Fibroblast of mammary gland (primary cell): ENCODE measurements around the gene ETS1.
A peak's percentile ranks its signal among the peaks of the same experiment; 100 is the strongest.

Experiments
- DNase-seq: peaks from one replicate; pipeline ENCODE4 v3.0.0-alpha.2; 2010; ENCODE audit warnings: low read depth
- H3K4me3 ChIP-seq: 2 replicates; pipeline ENCODE4 v1.5.1; 2011; ENCODE audit warnings: low read depth, mild to moderate bottlenecking, low read length, moderate library complexity; ENCODE audit not compliant: control insufficient read depth
- TF ChIP-seq, protein P1 (sequence below): conservative IDR thresholded peaks from 2 replicates; pipeline ENCODE4 v1.5.1; 2011; ENCODE audit warnings: low read depth, low read length, inconsistent platforms; ENCODE audit not compliant: control insufficient read depth, insufficient read depth

ETS1 gene

DNA sequence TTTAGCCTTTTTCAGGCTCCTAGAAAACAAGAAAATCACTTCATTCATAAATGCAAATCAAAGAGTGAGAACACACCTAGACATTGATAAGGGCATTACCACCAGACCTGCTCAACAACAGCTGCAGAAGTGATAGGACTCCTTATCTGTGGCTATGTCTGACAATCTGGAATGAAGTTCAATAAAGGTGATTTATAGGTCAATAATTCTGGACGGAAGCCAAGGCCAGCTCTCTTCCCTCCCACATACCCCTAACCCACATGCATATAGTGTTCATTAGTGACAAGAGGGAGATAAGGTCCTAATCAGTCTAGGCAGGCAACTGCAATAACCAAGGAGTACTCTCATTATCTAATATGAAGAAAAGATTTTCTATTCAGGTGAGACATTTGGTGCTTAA, 111.3 kb downstream of the ETS1 start:
- no peak for DNase-seq
- TF ChIP-seq, protein P1, sequence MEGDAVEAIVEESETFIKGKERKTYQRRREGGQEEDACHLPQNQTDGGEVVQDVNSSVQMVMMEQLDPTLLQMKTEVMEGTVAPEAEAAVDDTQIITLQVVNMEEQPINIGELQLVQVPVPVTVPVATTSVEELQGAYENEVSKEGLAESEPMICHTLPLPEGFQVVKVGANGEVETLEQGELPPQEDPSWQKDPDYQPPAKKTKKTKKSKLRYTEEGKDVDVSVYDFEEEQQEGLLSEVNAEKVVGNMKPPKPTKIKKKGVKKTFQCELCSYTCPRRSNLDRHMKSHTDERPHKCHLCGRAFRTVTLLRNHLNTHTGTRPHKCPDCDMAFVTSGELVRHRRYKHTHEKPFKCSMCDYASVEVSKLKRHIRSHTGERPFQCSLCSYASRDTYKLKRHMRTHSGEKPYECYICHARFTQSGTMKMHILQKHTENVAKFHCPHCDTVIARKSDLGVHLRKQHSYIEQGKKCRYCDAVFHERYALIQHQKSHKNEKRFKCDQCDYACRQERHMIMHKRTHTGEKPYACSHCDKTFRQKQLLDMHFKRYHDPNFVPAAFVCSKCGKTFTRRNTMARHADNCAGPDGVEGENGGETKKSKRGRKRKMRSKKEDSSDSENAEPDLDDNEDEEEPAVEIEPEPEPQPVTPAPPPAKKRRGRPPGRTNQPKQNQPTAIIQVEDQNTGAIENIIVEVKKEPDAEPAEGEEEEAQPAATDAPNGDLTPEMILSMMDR: no peak
- no peak overlapping the region for H3K4me3 ChIP-seq

DNA sequence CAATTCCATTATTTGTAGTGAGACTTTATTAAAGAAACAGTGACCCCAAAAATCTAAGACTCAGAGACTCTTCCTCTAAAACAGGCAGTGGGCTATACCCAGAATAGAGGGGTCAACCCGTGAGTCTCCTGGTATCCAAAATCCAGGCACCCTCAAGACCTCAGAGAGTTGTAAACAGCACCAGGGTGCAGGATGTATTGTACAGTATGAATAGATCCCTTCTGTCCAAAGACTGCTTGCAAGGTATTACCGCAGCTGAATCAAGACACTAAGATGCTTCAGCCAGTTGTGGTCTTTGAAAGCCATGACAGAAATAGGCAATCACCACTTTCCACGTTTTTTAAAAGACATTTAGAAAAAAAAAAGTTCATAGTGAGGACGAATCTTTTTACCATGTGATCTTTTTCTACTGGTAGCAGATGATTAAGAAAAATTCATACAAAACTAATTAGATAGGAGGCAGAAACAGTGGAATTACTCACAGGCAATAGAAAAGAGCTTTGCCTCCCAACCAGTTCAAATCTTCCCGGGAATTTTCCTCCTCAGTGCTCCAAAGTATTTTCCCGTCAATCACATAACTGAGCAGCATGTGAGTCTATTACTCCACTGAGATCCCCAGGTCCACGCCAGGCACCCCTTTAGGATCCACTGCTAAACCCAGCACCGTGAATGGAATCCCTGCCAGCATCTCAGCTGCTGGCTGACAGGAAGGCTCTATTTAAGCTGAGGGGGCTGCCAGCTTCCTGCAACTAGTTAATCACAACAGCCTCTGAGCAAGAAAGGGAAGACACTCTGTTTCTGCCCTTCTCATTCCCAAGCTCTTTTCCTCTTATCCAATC, 113.1 kb downstream of the ETS1 start:
- no peak for DNase-seq
- TF ChIP-seq, protein P1: no peak
- H3K4me3 ChIP-seq: no peak overlapping the region

DNA sequence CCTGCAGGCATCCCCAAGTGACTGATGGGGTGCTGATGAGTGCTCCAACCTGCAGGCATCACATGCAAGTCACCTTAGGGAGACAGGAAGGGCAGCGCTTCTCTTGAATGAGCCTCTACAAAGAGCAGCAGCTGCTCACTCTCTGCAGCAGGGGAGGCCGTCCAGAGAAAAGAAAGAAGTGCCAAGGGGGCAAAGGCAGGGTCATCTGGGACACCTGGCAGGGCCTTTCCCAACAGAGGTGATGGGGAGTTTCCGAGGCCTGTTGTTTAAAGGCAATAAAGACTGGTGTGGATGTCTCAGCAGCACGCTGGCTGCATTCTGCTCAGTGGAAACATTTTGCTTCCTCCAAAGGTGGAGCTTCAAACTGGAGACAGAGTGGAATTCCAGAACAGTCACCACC, 113.7 kb downstream of the ETS1 start:
- no peak for DNase-seq
- H3K4me3 ChIP-seq: no peak overlapping the region
- TF ChIP-seq, protein P1: no peak

DNA sequence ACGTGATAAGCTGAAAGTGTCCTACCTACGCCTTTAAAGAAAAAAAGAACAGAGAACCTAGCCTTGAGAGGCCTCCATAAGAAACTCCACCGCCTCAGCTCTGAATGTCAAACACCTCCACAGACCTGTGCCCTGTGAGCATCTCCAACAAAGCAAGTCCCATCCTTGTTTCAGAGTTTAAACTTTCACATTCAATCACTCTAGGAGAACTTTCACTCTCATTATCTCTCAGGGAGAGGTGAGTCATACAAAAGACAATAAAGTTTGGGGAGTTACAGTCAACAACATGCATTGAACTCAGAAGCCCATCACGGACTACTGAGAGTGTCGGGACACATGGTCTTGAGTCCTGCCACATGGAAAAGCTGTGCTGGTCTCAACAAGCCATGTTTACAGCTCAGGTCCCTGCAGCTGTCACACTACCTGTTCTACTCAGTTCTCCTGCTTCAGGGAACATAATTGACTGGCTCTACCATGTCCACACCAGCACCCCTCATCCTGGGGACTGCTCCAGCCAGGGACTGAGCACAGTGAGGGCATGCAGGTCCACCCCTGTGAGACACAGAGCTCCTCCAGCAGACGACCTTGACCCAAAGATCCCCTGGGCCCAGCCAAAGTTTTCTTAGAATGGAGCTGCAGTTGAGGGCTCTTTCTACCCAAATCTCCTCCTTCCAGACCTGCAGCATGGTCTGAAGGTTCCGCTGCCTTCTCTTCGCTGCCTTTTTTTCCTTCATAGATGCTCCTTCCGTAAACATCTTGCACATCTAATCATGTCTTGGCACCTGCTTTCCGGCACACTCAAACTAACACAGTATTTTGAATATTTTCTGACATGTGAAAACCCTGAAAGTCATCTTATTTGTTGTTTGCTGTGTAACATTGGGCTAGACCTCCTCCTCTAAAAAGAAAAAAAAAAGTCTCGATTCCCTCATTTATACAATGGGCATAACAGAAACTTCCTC, 114.9 kb downstream of the ETS1 start:
- TF ChIP-seq, protein P1: no peak
- H3K4me3 ChIP-seq: no peak overlapping the region
- DNase-seq: peak; percentile 84

DNA sequence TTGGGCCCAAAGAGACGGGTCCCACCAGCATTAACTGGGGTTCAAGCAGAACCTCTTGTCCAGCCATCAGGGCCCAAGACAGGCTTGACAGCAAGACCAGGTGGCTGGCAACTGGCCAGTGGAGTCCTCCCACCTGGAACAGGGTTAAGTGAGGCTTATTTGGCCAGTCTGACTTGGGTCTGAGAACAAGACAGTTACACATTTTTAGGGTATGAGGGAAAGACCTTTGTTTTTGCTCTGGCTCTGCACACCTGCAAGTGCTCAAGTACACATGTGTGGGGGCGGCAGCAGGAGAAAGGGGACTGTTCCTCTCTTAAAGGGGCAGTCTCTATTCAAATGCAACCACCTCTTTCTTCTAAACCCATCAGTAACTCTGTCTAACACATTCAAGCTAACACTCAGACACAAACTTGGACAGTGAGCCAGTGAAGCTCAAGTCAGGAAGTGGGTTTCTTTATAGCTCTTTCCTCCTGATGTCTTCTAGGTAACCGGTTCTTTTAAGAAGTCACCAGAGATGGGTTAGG, 116.2 kb downstream of the ETS1 start:
- TF ChIP-seq, protein P1: no peak
- H3K4me3 ChIP-seq: no peak overlapping the region
- DNase-seq: no peak

DNA sequence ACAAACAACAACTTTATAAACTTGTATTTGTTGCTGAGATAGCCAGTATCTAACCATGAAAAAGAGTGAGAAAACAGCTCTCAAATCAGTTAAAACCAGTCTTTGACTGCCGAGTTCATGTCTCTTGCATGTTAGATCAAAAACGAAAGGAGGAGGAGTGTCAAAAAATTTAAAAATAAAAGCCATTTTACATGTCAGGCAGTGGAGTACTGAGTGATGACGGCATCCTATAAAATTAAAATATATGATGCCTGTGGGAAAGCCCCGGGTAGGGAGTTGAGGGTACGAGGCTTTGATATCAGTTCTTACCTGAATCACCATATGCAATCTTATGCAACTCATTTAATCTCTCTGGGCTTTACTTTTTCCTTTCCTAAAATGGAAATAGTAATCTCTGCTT, 117.3 kb downstream of the ETS1 start:
- TF ChIP-seq, protein P1: no peak

More for the DNA sequence above, 117.3 kb downstream of the ETS1 start:
- DNase-seq: no peak
- H3K4me3 ChIP-seq: no peak overlapping the region
